GM12878 (cell line): Measurements from ENCODE around the gene RNF32. TPM values are rescaled to one million over a fixed set of nuclear protein-coding genes. Genes with fewer than 3 reads are reported as not detected.

ENCODE experiments used
- ATAC-seq: fragments of 200-7000 bp; cut with Tn5 transposase; 3 replicates; pipeline ENCODE4 v1.9.1; 2020; ENCODE audit warnings: mild to moderate bottlenecking, moderate library complexity
- BruUV-seq: library from RNA; stranded (reverse); fragments of 400-500 nt; replicated peaks from 2 replicates; lab custom pipeline; 2021; lab: Mats Ljungman, UMichigan
- CTCF ChIA-PET: fragments of 300-600 bp; sonication (Branson Sonifier 250); formaldehyde crosslinking; extraction: SDS; loops from one replicate; lab custom pipeline; 2021; ENCODE audit warnings: inconsistent platforms; lab: Yijun Ruan, JAX
- POLR2A ChIA-PET: fragments of 350-600 bp; formaldehyde crosslinking; extraction: SDS; loops from one replicate; lab custom pipeline; 2021; ENCODE audit warnings: inconsistent platforms; lab: Charles Lee
- RAD21 ChIA-PET: fragments of 300-600 bp; sonication (Branson Sonifier 250); formaldehyde crosslinking; loops from one replicate; lab custom pipeline; 2023; ENCODE audit warnings: antibody characterized with exemption; ENCODE audit not compliant: unreplicated experiment; lab: Charles Lee
- SMC1A ChIA-PET: fragments of 300-600 bp; sonication (Branson Sonifier 250); formaldehyde crosslinking; loops from one replicate; lab custom pipeline; 2023; ENCODE audit not compliant: unreplicated experiment, uncharacterized antibody; lab: Charles Lee
- DNase-seq: peaks from one replicate; pipeline ENCODE4 v3.0.0-alpha.2; 2011; ENCODE audit warnings: low read depth, low spot score
- FAIRE-seq: peaks from 3 replicates; lab custom pipeline; 2011; peaks lifted over from hg19 to GRCh38; lab: Jason Lieb, UNC
- H2AFZ ChIP-seq: 2 replicates; pipeline ENCODE4 v1.6.0; 2011; ENCODE audit warnings: low read depth, low read length, control low read depth; ENCODE audit not compliant: control insufficient read depth
- H3K27ac ChIP-seq: 2 replicates; pipeline ENCODE4 v1.5.1; 2011; ENCODE audit warnings: control low read depth; ENCODE audit not compliant: control insufficient read depth, insufficient read depth
- H3K27me3 ChIP-seq, 2 experiments: replicated peaks in 1 of 2; 2 replicates each; pipeline versions ENCODE4 v1.6.0 to v1.6.1; 2011; ENCODE audit warnings: low read length in 1 of 2; ENCODE audit not compliant: control insufficient read depth in 2 of 2, insufficient read depth in 2 of 2
- H3K36me3 ChIP-seq, 2 experiments: 2 replicates each; pipeline ENCODE4 v1.5.1; 2011; ENCODE audit warnings: low read length in 1 of 2; ENCODE audit not compliant: control insufficient read depth in 2 of 2, insufficient read depth in 2 of 2
- H3K4me1 ChIP-seq: 2 replicates; pipeline ENCODE4 v1.6.1; 2011; ENCODE audit warnings: mild to moderate bottlenecking, low read length, moderate library complexity, mixed read lengths; ENCODE audit not compliant: control insufficient read depth, insufficient read depth
- H3K4me2 ChIP-seq: 2 replicates; pipeline ENCODE4 v1.6.0; 2011; ENCODE audit warnings: control low read depth; ENCODE audit not compliant: control insufficient read depth, insufficient read depth
- H3K4me3 ChIP-seq: fragments of 200-600 bp; sonication (generic); 2 replicates; pipeline ENCODE4 v1.5.1; 2016
- H3K79me2 ChIP-seq: 2 replicates; pipeline ENCODE4 v1.6.0; 2011; ENCODE audit warnings: low read length; ENCODE audit not compliant: control insufficient read depth, insufficient read depth
- H3K9ac ChIP-seq: 2 replicates; pipeline ENCODE4 v1.8.0; 2011; ENCODE audit warnings: low read length, control low read depth, mixed read lengths; ENCODE audit not compliant: control insufficient read depth, insufficient read depth
- H3K9me3 ChIP-seq: replicated peaks from 3 replicates; pipeline ENCODE4 v1.5.1; 2011; ENCODE audit warnings: mild to moderate bottlenecking, low read length; ENCODE audit not compliant: control insufficient read depth, insufficient read depth
- H4K20me1 ChIP-seq: 2 replicates; pipeline ENCODE4 v1.6.0; 2011; ENCODE audit not compliant: control insufficient read depth, insufficient read depth
- CREM ChIP-seq: IDR thresholded peaks from 2 replicates; pipeline ENCODE4 v1.6.1; 2014; ENCODE audit warnings: antibody characterized with exemption, low read depth
- E4F1 ChIP-seq: fragments of 450-650 bp; IDR thresholded peaks from 2 replicates; pipeline ENCODE4 v1.6.1; 2018; ENCODE audit warnings: borderline replicate concordance, mild to moderate bottlenecking; ENCODE audit not compliant: partially characterized antibody
- EED ChIP-seq: sonication (generic); IDR thresholded peaks from 2 replicates; pipeline ENCODE4 v1.6.1; 2016; ENCODE audit warnings: antibody characterized with exemption, low read depth
- MTA2 ChIP-seq: fragments of 450-650 bp; IDR thresholded peaks from 2 replicates; pipeline ENCODE4 v1.6.1; 2016; ENCODE audit warnings: low read depth, mild to moderate bottlenecking, moderate library complexity
- NFIC ChIP-seq: IDR thresholded peaks from 2 replicates; pipeline ENCODE4 v1.6.1; 2012; ENCODE audit warnings: low read depth, mild to moderate bottlenecking, inconsistent platforms, low read length, moderate library complexity
- NFYB ChIP-seq: IDR thresholded peaks from 2 replicates; pipeline ENCODE4 v1.6.1; 2011; ENCODE audit warnings: low read depth, mild to moderate bottlenecking, low read length, improper control_type of control experiment, moderate library complexity; ENCODE audit not compliant: insufficient read depth
- POLR2AphosphoS2 ChIP-seq: IDR thresholded peaks from 2 replicates; pipeline ENCODE4 v1.6.1; 2011; ENCODE audit warnings: low read depth, mild to moderate bottlenecking, low read length, improper control_type of control experiment, moderate library complexity
- RFX5 ChIP-seq: IDR thresholded peaks from 2 replicates; pipeline ENCODE4 v1.6.1; 2011; ENCODE audit warnings: low read depth, low read length, improper control_type of control experiment
- SIN3A ChIP-seq: IDR thresholded peaks from 2 replicates; pipeline ENCODE4 v1.6.1; 2012; ENCODE audit warnings: low read depth, low read length, improper control_type of control experiment
- SKIL ChIP-seq: fragments of 450-650 bp; IDR thresholded peaks from 2 replicates; pipeline ENCODE4 v1.6.1; 2017; ENCODE audit warnings: mild to moderate bottlenecking, low read depth, inconsistent platforms; ENCODE audit not compliant: poor library complexity, severe bottlenecking
- TARDBP ChIP-seq: IDR thresholded peaks from 2 replicates; pipeline ENCODE4 v1.6.1; 2016; ENCODE audit warnings: borderline replicate concordance
- ZBED1 ChIP-seq: IDR thresholded peaks from 2 replicates; pipeline ENCODE4 v1.6.1; 2016; ENCODE audit warnings: borderline replicate concordance
- ZNF24 ChIP-seq: fragments of 450-650 bp; IDR thresholded peaks from 2 replicates; pipeline ENCODE4 v1.6.1; 2017; ENCODE audit warnings: antibody characterized with exemption, mild to moderate bottlenecking
- ZNF384 ChIP-seq: IDR thresholded peaks from 2 replicates; pipeline ENCODE4 v1.6.1; 2012; ENCODE audit warnings: low read depth, mild to moderate bottlenecking, low read length, improper control_type of control experiment, borderline replicate concordance
- ZNF687 ChIP-seq: fragments of 450-650 bp; IDR thresholded peaks from 2 replicates; pipeline ENCODE4 v1.6.1; 2017; ENCODE audit warnings: mild to moderate bottlenecking, moderate library complexity
- WGBS: methylation state at CpG from one replicate; pipeline ENCODE4 v1.1.6; 2016; ENCODE audit warnings: low lambda C conversion rate; ENCODE audit not compliant: insufficient replicate concordance, insufficient coverage; ENCODE audit errors: missing lambda C conversion rate; 5-methylcytosine and 5-hydroxymethylcytosine counted together
- in situ Hi-C: fragments of 300-500 bp; cut with MboI; formaldehyde crosslinking; loops from 9 replicates; pipeline ENCODE4 v1.14.3; 2018; ENCODE audit warnings: mixed read lengths
- intact Hi-C: fragments of 100-400 bp; cut with micrococcal nuclease; formaldehyde crosslinking; loops from one replicate; pipeline ENCODE4 v1.14.2; 2022; ENCODE audit not compliant: unreplicated experiment
- polyA plus RNA-seq, 11 experiments: library from polyadenylated mRNA; depleted of rRNA in 4 of 11; unstranded in 6 of 11; stranded (reverse) in 5 of 11; fragments of >200 nt; fragmentation: Nextera tagmentation in 4 of 11; fragmentation: Illumina TruSeq in 1 of 11; extraction: Ambion mirVana in 4 of 11; extraction: Trizol in 1 of 11; gene quantifications; 1 replicate in 1 of 11; 2 replicates in 10 of 11; pipeline versions ENCODE4 v1.2.1 to v1.2.3, GENCODE V29; 2011 to 2016; ENCODE audit warnings: inconsistent platforms in 2 of 11, missing spikeins in 2 of 11, low read depth in 1 of 11
- total RNA-seq, 4 experiments: library from RNA; depleted of rRNA in 3 of 4; stranded (reverse); fragments of >200 nt in 3 of 4; fragmentation: Illumina TruSeq in 1 of 4; extraction: Trizol in 1 of 4; gene quantifications; 2 replicates each; pipeline versions ENCODE4 v1.2.1 to v1.2.3, GENCODE V29; 2013 to 2021

Gene RNF32
- total and polyA plus RNA-seq, 10 of the 15 experiments (the other 5 are each of a cell fraction or from before 2014, with no cell fraction given) = 2.5 to 7.2 (median 3.7) TPM

GRCh38 chr7:156722043-156722826 is 81.7 kb downstream of the RNF32 start:
- Histone ChIP-seq H2AFZ (no peak overlapping the region), H4K20me1 (no peaks in the 10 kb centered on the region), H3K36me3 (peaks cover 0 to 3% of the 10 kb centered on the region in 2 experiments; a peak in 1 of 4 replicates), H3K27ac (no peak overlapping the region), H3K27me3 (no peaks in the 10 kb centered on the region), H3K9ac (no peak overlapping the region), H3K4me1 (no peaks in the 10 kb centered on the region), H3K9me3 (no peaks in the 10 kb centered on the region), H3K4me2 (no peak overlapping the region), H3K4me3 (no peak overlapping the region), H3K79me2 (no peaks in the 10 kb centered on the region)
- SMC1A ChIA-PET = interaction anchor here (1.0 to 1.1 kb wide), 2 partner anchors 10 to 14 kb away, joined by 4 read pairs; no protein-coding TSS in a partner anchor
- CTCF ChIA-PET = interaction anchor here (0.6 kb wide), 1 partner anchor 57 kb away, joined by 3 read pairs; no protein-coding TSS in a partner anchor
- RAD21 ChIA-PET = no interaction called here
- intact Hi-C loops = no loop called here
- POLR2A ChIA-PET = no interaction called here
- FAIRE-seq = peak; percentile 27
- 95% methylated on average over 4 of the region's 4 CpGs for WGBS
- no peak for DNase-seq
- in situ Hi-C loops = no loop called here
- BruUV-seq = no TSS peak
- no peak for ATAC-seq
- TF ChIP-seq SKIL (no peak), POLR2AphosphoS2 (no peak), ZBED1 (no peak), MTA2 (no peak), NFIC (no peak), NFYB (no peak), EED (no peak), ZNF24 (no peak), TARDBP (no peak), SIN3A (no peak), RFX5 (no peak), ZNF687 (no peak), ZNF384 (no peak), CREM (no peak), E4F1 (no peak)
